Neutrophil (primary cell): ENCODE data around the gene GRIA1.

ENCODE experiments used
- H3K27ac ChIP-seq: fragments of 200-600 bp; sonication (generic); 2 replicates; pipeline ENCODE4 v1.5.1; 2016; ENCODE audit warnings: mild to moderate bottlenecking, moderate library complexity
- H3K27me3 ChIP-seq: fragments of 200-600 bp; sonication (generic); 2 replicates; pipeline ENCODE4 v1.6.0; 2016; ENCODE audit warnings: mild to moderate bottlenecking
- H3K36me3 ChIP-seq: fragments of 200-600 bp; sonication (generic); 2 replicates; pipeline ENCODE4 v1.5.1; 2017
- H3K4me1 ChIP-seq, 2 experiments: fragments of 200-600 bp in 1 of 2; sonication (generic) in 1 of 2; 1 replicate in 1 of 2; 2 replicates in 1 of 2; pipeline versions ENCODE4 v1.5.1 to v1.6.1; 2013 to 2016; ENCODE audit warnings: low read depth in 1 of 2, low read length in 1 of 2, mild to moderate bottlenecking in 1 of 2, moderate library complexity in 1 of 2; ENCODE audit not compliant: control insufficient read depth in 1 of 2, insufficient read depth in 1 of 2
- H3K4me3 ChIP-seq, 2 experiments: fragments of 200-600 bp in 1 of 2; sonication (generic) in 1 of 2; 1 replicate in 1 of 2; 2 replicates in 1 of 2; pipeline ENCODE4 v1.5.1; 2013 to 2016; ENCODE audit warnings: low read depth in 1 of 2, low read length in 1 of 2, mild to moderate bottlenecking in 1 of 2, moderate library complexity in 1 of 2
- H3K9me3 ChIP-seq: fragments of 200-600 bp; sonication (generic); 2 replicates; pipeline ENCODE4 v1.5.1; 2016
- CTCF ChIP-seq: fragments of 200-600 bp; sonication (generic); IDR thresholded peaks from 2 replicates; pipeline ENCODE4 v1.5.1; 2016; ENCODE audit warnings: antibody characterized with exemption

Gene GRIA1

GRCh38 chr5:153533546-153533945 lies 43.1 kb downstream of the GRIA1 start:
- no peaks in the 10 kb centered on the region for H3K27me3 ChIP-seq
- no peaks in the 10 kb centered on the region for H3K36me3 ChIP-seq
- no peaks in the 10 kb centered on the region for H3K4me1 ChIP-seq
- H3K9me3 ChIP-seq, result no peaks in the 10 kb centered on the region
- no peak for TF ChIP-seq CTCF
- no peak overlapping the region for H3K27ac ChIP-seq
- H3K4me3 ChIP-seq, result no peak overlapping the region

DNA sequence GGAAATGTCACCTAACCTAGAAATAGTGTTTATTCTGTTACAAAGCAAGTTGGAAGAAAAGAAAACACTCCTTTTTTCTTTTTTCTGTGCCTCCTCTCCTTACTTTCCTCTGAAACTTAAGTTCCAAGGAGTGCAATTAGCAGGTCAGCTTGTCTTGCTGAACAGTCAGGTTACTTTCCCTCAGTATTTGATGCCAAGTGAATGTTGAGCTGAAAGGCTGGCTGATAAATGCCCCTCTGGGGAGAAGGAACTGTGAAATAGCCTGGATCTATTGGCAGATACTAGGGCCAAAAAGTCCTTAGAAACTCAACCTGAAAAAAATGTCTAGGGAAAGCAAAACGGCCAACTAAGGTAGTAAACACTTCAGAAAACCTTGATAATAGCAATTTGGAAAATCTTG lies 43.6 kb downstream of the GRIA1 start:
- H3K4me3 ChIP-seq, result no peak overlapping the region
- no peaks in the 10 kb centered on the region for H3K4me1 ChIP-seq
- no peaks in the 10 kb centered on the region for H3K36me3 ChIP-seq
- no peak for TF ChIP-seq CTCF
- no peaks in the 10 kb centered on the region for H3K27me3 ChIP-seq
- H3K27ac ChIP-seq, result no peak overlapping the region
- H3K9me3 ChIP-seq, result no peaks in the 10 kb centered on the region

GRCh38 chr5:153537207-153537606 lies 46.7 kb downstream of the GRIA1 start:
- Histone ChIP-seq H3K4me3 (no peak overlapping the region), H3K27ac (no peak overlapping the region), H3K27me3 (no peaks in the 10 kb centered on the region), H3K36me3 (no peaks in the 10 kb centered on the region), H3K4me1 (no peaks in the 10 kb centered on the region), H3K9me3 (no peaks in the 10 kb centered on the region)
- no peak for TF ChIP-seq CTCF

DNA sequence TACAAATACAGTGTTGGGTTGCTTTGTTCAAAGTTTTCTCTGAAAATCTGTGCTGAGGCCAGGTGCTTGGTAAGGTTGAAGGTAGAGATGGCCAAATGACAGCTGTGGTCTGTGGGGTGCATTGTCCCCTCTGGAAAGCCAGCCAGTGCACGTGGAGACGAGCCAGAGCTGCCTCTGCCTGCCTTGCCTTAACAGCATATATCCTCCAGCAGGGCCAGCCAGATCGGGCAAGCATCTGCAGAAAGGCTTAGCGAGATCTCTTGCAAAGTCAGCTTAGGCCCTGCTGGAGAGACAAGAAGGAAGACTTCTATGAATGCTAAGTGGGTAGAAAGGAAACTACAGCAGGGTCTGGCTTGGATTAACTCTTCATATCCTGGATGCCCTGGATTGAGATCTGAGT lies 49.5 kb downstream of the GRIA1 start:
- no peaks in the 10 kb centered on the region for H3K9me3 ChIP-seq
- no peak for TF ChIP-seq CTCF
- no peak overlapping the region for H3K4me3 ChIP-seq
- no peaks in the 10 kb centered on the region for H3K36me3 ChIP-seq
- H3K27me3 ChIP-seq, result no peaks in the 10 kb centered on the region
- H3K27ac ChIP-seq, result no peak overlapping the region
- no peaks in the 10 kb centered on the region for H3K4me1 ChIP-seq

GRCh38 chr5:153542536-153542935 lies 52.1 kb downstream of the GRIA1 start:
- Histone ChIP-seq H3K27ac (no peak overlapping the region), H3K27me3 (no peaks in the 10 kb centered on the region), H3K4me3 (no peak overlapping the region), H3K36me3 (no peaks in the 10 kb centered on the region), H3K9me3 (no peaks in the 10 kb centered on the region), H3K4me1 (no peaks in the 10 kb centered on the region)
- TF ChIP-seq CTCF, result no peak

GRCh38 chr5:153543288-153543687 lies 52.8 kb downstream of the GRIA1 start:
- Histone ChIP-seq H3K4me3 (no peak overlapping the region), H3K9me3 (no peaks in the 10 kb centered on the region), H3K36me3 (no peaks in the 10 kb centered on the region), H3K27me3 (no peaks in the 10 kb centered on the region), H3K27ac (no peak overlapping the region), H3K4me1 (no peaks in the 10 kb centered on the region)
- TF ChIP-seq CTCF, result no peak
